Endothelial cell (in vitro differentiated cells): ENCODE measurements around the gene FARP1. TPM values are rescaled to one million over a fixed set of nuclear protein-coding genes. Genes with fewer than 3 reads are reported as not detected.

Source experiments
- DNase-seq: peaks from one replicate; pipeline ENCODE4 v3.0.0; 2021; ENCODE audit warnings: low spot score
- H3K27ac Mint-ChIP-seq: one replicate; pipeline ENCODE4 v1.8.0; 2021; ENCODE audit warnings: mixed read lengths, inconsistent platforms; ENCODE audit not compliant: unreplicated experiment
- H3K27me3 Mint-ChIP-seq: one replicate; pipeline ENCODE4 v1.8.0; 2021; ENCODE audit warnings: mild to moderate bottlenecking, moderate library complexity, mixed read lengths, inconsistent platforms; ENCODE audit not compliant: unreplicated experiment
- H3K36me3 Mint-ChIP-seq: one replicate; pipeline ENCODE4 v1.8.0; 2021; ENCODE audit warnings: mild to moderate bottlenecking, low read depth, mixed read lengths, inconsistent platforms; ENCODE audit not compliant: unreplicated experiment
- H3K4me1 Mint-ChIP-seq: one replicate; pipeline ENCODE4 v1.8.0; 2021; ENCODE audit warnings: mild to moderate bottlenecking, mixed read lengths, inconsistent platforms; ENCODE audit not compliant: unreplicated experiment
- H3K4me3 Mint-ChIP-seq: one replicate; pipeline ENCODE4 v1.8.0; 2021; ENCODE audit warnings: mild to moderate bottlenecking, mixed read lengths, inconsistent platforms; ENCODE audit not compliant: unreplicated experiment
- H3K9me3 Mint-ChIP-seq: one replicate; pipeline ENCODE4 v1.8.0; 2021; ENCODE audit warnings: mixed read lengths, inconsistent platforms; ENCODE audit not compliant: unreplicated experiment
- CTCF ChIP-seq: fragments of 200-600 bp; sonication (generic); IDR thresholded peaks from one replicate; pipeline ENCODE4 v1.5.0; 2021; ENCODE audit warnings: antibody characterized with exemption; ENCODE audit not compliant: unreplicated experiment
- total RNA-seq: library from RNA; stranded (reverse); fragmentation: NEBNext Ultra II Directional; extraction: Animal tissue kit (Norgen Biotek cat#: 25700); gene quantifications from one replicate; pipeline ENCODE4 v1.2.1, GENCODE V29; 2021; ENCODE audit not compliant: unreplicated experiment

Gene FARP1
- total RNA-seq, 1 donor from 2014 or later = 167 TPM

GRCh38 chr13:98413796-98414195 is 270.9 kb downstream of the FARP1 start:
- Mint-ChIP-seq H3K27me3 (peaks cover 6% of the 10 kb centered on the region), H3K27ac (no peak overlapping the region), H3K9me3 (no peaks in the 10 kb centered on the region)

DNA sequence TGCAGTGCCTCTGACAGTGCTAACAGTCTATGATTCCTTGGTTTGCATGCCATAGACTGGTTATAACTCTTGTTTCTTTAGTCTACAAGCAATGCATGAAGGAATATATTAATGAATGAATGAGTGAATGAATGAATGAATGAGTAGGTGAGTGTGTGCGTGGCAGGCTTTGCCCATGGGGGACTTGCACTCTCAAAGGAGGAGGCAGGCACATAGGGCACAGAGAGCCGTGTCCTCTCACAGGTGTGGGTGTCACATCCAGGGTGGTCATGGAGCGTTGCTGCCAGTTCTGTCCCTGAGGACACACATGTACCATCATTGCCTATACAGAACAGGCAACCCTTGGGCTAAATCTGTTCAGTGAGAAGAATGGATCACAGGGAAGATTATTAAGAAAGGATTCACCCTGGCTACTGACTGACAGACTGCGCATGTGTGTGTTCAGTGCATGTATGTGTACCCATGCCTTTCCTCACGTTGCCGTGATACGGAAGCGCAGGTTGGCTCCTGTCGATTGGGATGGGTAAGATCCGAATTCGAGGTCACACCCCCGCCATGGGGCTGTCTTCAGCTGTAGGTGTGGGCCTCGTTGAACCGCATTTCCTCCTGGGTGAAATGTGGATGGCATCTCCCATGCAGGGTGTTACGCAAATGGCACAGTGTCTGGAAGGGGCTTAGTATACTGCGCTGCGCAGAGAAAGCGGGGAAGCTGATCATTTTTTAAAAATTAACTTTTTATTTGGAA is 272.6 kb downstream of the FARP1 start:
- TF ChIP-seq CTCF = no peak
- Mint-ChIP-seq H3K27ac (no peak overlapping the region), H3K36me3 (peaks cover 52% of the 10 kb centered on the region), H3K9me3 (no peaks in the 10 kb centered on the region), H3K27me3 (peaks cover 4% of the 10 kb centered on the region), H3K4me1 (peaks cover 24% of the 10 kb centered on the region), H3K4me3 (no peak overlapping the region)
- no peak for DNase-seq

More at GRCh38 chr13:98413796-98414195, 270.9 kb downstream of the FARP1 start:
- no peak for DNase-seq
- Mint-ChIP-seq H3K36me3 (peaks cover 47% of the 10 kb centered on the region), H3K4me1 (peaks cover 34% of the 10 kb centered on the region), H3K4me3 (no peak overlapping the region)
- TF ChIP-seq CTCF = no peak

- no peak overlapping the region for H3K4me3 Mint-ChIP-seq
- peaks cover 61% of the 10 kb centered on the region for H3K36me3 Mint-ChIP-seq
- no peaks in the 10 kb centered on the region for H3K9me3 Mint-ChIP-seq
- TF ChIP-seq CTCF = no peak
- H3K27me3 Mint-ChIP-seq = peaks cover 4% of the 10 kb centered on the region
- H3K4me1 Mint-ChIP-seq = peaks cover 16% of the 10 kb centered on the region
- no peak overlapping the region for H3K27ac Mint-ChIP-seq
- DNase-seq = no peak
Measured at GRCh38 chr13:98416408-98416807, 273.5 kb downstream of the FARP1 start.

DNA sequence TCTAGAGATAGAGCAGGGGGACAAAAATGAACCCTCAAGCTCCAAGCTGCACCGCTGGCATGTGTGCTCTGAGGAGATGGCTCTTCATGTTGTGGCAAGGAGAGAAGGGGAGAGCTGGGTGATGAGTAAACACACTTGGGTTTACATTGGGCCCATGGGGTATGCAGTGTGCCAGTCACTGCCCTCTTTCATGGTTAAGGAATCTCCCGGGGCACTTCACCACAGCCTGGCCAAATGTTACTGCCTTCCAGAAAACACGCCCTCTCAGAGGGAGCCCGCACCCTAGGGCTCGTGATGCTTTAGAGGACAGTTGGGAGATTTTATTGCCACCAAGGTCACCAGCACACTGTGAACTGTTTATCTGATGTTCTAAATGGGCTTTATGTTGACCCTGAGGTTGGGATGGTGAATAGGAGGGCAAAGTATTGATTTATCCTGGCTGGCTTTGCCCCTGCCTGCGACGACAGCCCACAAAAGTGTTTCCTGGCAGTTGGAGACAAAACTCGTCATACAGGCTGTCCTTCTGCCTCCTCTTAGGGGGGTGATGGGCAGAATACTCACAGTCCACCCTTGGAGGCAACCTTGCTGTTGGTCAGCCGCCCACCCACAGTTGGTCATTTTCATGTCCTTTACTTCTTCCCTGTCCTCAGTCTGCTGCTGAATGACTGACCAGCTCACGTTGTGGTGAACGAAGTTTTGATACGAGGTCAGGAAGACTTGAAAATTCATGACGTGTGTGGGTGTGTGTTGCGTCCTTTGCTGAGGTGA is 277.1 kb downstream of the FARP1 start:
- Mint-ChIP-seq H3K4me3 (no peak overlapping the region), H3K36me3 (peaks cover 72% of the 10 kb centered on the region), H3K27ac (no peak overlapping the region), H3K27me3 (peaks cover 8% of the 10 kb centered on the region), H3K9me3 (no peaks in the 10 kb centered on the region), H3K4me1 (peaks cover 4% of the 10 kb centered on the region)
- no peak for TF ChIP-seq CTCF
- DNase-seq = no peak
